ENCODE results near the gene RIPOR3. TPM values are rescaled to one million over a fixed set of nuclear protein-coding genes. Genes with fewer than 3 reads are reported as not detected.
"Not testable (repeated sequence)": the region's sequence is repeated elsewhere in the genome, so short reads cannot be mapped to it uniquely, and the experiment has no call there.

The RIPOR3 gene
- total RNA-seq, 1 donor from 2014 or later, result 0.41 TPM

GRCh38 chr20:50708845-50709635, 17.7 kb upstream of the RIPOR3 start:
- no peak for DNase-seq (ENCODE audit: extremely low read depth, low read depth, low spot score)

- DNase-seq (ENCODE audit: extremely low read depth, low read depth, low spot score), result no peak
Measured at GRCh38 chr20:50704971-50705370, 13.6 kb upstream of the RIPOR3 start.

GRCh38 chr20:50704514-50704913, 13.2 kb upstream of the RIPOR3 start:
- no peak for DNase-seq (ENCODE audit: extremely low read depth, low read depth, low spot score)

- DNase-seq (ENCODE audit: extremely low read depth, low read depth, low spot score), result not testable (repeated sequence)
Measured at GRCh38 chr20:50703651-50704438, 12.5 kb upstream of the RIPOR3 start.

GRCh38 chr20:50701041-50701963, 10.0 kb upstream of the RIPOR3 start:
- no peak for DNase-seq (ENCODE audit: extremely low read depth, low read depth, low spot score)

- no peak for DNase-seq (ENCODE audit: extremely low read depth, low read depth, low spot score)
Measured at GRCh38 chr20:50699688-50700087, 8.3 kb upstream of the RIPOR3 start.

GRCh38 chr20:50698255-50698654, 6.9 kb upstream of the RIPOR3 start:
- not testable (repeated sequence) for DNase-seq (ENCODE audit: extremely low read depth, low read depth, low spot score)

GRCh38 chr20:50695135-50695872, 4.0 kb upstream of the RIPOR3 start:
- DNase-seq (ENCODE audit: extremely low read depth, low read depth, low spot score), result no peak

- DNase-seq (ENCODE audit: extremely low read depth, low read depth, low spot score), result no peak
Measured at GRCh38 chr20:50694379-50695134, 3.2 kb upstream of the RIPOR3 start.

GRCh38 chr20:50693001-50693400, 1.7 kb upstream of the RIPOR3 start:
- DNase-seq (ENCODE audit: extremely low read depth, low read depth, low spot score), result no peak

- DNase-seq (ENCODE audit: extremely low read depth, low read depth, low spot score), result no peak
Measured at GRCh38 chr20:50692552-50692933, 1.2 kb upstream of the RIPOR3 start.

- no peak for DNase-seq (ENCODE audit: extremely low read depth, low read depth, low spot score)
Measured at GRCh38 chr20:50691573-50692551, 520 bp upstream of the RIPOR3 start.

GRCh38 chr20:50689864-50690649, 1.3 kb downstream of the RIPOR3 start:
- DNase-seq (ENCODE audit: extremely low read depth, low read depth, low spot score), result no peak

GRCh38 chr20:50688256-50688975, 2.9 kb downstream of the RIPOR3 start:
- no peak for DNase-seq (ENCODE audit: extremely low read depth, low read depth, low spot score)

GRCh38 chr20:50686821-50687220, 4.5 kb downstream of the RIPOR3 start:
- no peak for DNase-seq (ENCODE audit: extremely low read depth, low read depth, low spot score)

- DNase-seq (ENCODE audit: extremely low read depth, low read depth, low spot score), result no peak
Measured at GRCh38 chr20:50683570-50683969, 7.8 kb downstream of the RIPOR3 start.

- DNase-seq (ENCODE audit: extremely low read depth, low read depth, low spot score), result no peak
Measured at GRCh38 chr20:50682947-50683530, 8.3 kb downstream of the RIPOR3 start.
